Subcutaneous adipose tissue (tissue), 4 donors: ENCODE data around the gene DLGAP4. TPM values are rescaled to one million over a fixed set of nuclear protein-coding genes. Genes with fewer than 3 reads are reported as not detected.

ENCODE experiments used
- total RNA-seq, 4 donors: library from RNA; depleted of rRNA; stranded (reverse); fragments of >200 nt; gene quantifications; one replicate each; pipeline ENCODE4 v1.1.0, GENCODE V29; 2016
- TF ChIP-seq, protein P1 (sequence below): fragments of 450-650 bp; IDR thresholded peaks from one replicate; pipeline ENCODE4 v1.5.1; 2016; ENCODE audit warnings: low read depth, mild to moderate bottlenecking, control low read depth, antibody characterized with exemption, moderate library complexity

DLGAP4 gene
- total RNA-seq, 4 donors from 2014 or later: 25.8 to 47.4 (median 38.9) TPM

DNA sequence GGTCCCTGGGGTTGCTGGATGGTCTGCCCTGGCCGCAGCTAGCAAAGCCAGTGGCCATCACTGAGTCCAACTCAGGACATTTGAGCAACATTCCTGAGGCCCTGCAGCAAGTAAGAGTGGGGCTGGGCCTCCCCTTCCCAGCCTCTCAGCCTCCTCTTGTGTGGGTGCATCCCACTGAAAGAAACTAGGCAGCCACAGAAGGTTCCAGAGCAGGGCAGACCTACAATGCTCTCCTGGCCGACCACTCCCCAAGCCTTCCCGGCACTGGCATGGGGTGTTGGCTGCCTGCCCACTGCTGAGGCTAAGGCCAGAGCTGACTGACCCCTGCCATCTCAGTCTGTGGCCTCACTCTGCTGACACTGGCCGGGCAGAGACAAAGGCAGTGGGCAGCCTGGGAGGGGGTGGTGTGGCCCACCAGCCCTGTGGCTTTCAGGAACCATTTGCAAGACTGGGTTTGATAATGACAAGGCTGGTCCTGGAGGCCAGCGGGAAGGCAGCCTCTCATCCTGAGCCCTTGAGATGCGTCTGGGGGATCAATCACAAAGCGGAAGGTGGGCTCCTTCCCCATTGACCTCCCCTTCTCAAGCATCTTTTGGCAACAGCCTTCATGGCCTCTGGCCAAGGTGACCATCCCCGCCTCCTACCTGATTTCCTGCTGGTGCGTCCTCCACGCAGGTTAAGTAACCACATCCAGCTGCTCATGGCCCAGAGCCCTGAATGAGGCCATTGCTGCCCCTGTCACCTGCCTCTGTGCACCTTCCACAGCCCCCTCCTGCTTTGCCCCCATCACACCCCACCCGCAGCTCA lies 9.6 kb downstream of the DLGAP4 start:
- TF ChIP-seq, protein P1, sequence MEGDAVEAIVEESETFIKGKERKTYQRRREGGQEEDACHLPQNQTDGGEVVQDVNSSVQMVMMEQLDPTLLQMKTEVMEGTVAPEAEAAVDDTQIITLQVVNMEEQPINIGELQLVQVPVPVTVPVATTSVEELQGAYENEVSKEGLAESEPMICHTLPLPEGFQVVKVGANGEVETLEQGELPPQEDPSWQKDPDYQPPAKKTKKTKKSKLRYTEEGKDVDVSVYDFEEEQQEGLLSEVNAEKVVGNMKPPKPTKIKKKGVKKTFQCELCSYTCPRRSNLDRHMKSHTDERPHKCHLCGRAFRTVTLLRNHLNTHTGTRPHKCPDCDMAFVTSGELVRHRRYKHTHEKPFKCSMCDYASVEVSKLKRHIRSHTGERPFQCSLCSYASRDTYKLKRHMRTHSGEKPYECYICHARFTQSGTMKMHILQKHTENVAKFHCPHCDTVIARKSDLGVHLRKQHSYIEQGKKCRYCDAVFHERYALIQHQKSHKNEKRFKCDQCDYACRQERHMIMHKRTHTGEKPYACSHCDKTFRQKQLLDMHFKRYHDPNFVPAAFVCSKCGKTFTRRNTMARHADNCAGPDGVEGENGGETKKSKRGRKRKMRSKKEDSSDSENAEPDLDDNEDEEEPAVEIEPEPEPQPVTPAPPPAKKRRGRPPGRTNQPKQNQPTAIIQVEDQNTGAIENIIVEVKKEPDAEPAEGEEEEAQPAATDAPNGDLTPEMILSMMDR: no peak

DNA sequence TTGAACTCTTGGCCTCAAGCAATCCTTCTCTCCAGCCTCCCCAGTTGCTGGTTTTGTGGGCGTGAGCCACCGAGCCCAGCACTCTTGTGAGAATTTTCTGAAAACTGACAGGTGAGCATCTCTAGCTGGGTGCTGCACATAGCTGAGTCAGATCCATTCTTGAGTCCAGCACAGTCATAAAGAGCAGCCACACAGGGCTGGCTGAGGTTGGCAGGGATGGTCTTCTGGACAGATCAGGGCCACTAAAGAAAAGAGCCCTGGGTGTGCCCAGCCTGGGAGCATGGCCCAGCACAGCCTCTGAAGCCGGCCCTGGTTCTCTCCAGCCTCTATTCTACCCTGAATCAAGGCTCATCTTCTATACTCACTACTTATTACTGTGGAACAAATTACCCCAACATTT lies 11.5 kb downstream of the DLGAP4 start:
- TF ChIP-seq, protein P1: no peak

DNA sequence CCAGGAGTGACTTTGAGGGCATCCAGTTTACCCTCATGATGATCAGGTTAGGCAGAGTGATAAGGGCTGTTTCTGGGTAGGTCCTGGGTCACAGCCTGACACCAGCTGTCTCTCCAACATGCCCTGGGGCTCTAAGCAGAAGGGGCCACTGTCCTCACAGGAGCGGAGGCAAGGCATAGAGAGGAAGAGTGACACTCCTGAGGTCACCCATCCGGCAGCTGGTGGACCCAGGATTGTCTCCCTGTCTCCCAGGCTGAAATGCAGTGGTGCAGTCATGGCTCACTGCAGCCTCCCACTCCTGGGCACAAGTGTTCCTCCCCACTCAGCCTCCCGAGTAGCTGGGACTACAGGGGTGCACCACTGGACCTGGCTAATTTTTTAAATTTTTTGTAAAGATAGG lies 12.0 kb downstream of the DLGAP4 start:
- TF ChIP-seq, protein P1: no peak

DNA sequence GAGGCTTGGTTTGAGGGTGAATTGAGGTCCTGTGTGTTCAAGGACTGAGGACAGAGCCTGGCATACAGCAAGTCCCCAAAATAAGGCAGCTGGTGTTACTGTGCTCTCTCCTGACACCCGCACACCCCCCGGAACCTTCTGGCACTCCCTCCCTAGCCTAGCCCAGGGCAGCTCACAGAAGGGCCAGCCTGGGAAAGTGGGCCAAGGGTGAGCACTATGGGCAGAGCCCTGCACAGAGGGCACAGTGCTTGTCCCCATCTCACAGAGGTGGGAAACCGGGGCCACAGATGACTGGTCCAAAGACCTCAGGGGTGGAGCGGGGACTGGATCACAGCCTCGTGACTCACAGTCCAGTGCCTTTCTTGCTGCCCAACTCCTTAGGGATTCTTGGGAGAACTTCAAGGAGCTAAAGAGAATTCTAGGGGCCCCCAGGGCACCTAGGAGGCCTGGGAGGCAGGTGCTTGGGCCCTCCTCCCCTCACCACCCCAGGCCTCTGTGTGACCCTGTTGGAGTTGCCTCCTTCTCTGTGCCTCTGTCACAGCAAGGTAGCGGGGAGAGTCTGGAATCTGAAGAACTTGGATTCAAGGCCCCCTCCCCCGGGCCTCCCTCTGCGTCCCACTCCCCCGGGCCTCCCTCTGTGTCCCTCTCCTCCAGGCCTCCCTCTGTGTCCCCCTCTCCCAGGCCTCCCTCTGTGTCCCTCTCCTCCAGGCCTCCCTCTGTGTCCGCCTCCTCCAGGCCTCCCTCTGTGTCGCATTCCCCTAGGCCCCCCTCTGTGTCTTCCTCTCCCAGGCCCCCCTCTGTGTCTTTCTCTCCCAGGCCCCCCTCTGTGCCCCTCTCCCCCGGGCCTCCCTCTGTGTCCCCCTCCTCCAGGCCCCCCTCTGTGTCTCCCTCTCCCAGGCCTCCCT lies 13.5 kb downstream of the DLGAP4 start:
- TF ChIP-seq, protein P1: no peak

DNA sequence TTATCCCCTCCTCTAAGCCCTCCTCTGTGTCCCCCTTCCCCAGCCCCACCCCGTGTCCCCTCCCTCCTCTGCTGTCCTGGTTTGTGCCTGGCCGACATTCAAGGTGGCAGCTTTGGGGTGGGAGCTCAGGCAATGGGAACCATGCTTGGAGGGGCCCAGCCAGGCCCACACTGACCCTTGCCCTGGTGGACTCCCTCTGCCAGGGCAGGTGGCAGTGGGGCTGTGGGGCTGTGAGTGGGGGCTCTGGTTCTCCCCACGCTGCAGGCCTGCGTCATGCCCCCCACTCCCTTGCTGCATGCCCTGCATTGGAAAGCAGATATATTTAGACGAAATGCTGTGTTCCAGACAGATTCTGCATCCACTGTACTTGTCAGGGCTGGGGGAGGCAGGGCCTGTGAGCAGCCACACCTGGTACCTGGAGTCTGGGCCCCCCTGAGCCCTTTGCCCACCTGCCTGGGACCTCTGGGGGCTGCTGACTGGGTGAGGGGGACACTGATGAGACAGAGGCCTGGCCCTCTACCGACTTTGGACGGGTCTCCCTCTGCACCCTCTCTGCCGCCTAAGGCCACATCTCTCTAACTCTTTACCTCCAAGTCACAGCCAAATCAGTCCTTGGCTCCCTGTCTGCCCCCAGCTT lies 14.2 kb downstream of the DLGAP4 start:
- TF ChIP-seq, protein P1: no peak

DNA sequence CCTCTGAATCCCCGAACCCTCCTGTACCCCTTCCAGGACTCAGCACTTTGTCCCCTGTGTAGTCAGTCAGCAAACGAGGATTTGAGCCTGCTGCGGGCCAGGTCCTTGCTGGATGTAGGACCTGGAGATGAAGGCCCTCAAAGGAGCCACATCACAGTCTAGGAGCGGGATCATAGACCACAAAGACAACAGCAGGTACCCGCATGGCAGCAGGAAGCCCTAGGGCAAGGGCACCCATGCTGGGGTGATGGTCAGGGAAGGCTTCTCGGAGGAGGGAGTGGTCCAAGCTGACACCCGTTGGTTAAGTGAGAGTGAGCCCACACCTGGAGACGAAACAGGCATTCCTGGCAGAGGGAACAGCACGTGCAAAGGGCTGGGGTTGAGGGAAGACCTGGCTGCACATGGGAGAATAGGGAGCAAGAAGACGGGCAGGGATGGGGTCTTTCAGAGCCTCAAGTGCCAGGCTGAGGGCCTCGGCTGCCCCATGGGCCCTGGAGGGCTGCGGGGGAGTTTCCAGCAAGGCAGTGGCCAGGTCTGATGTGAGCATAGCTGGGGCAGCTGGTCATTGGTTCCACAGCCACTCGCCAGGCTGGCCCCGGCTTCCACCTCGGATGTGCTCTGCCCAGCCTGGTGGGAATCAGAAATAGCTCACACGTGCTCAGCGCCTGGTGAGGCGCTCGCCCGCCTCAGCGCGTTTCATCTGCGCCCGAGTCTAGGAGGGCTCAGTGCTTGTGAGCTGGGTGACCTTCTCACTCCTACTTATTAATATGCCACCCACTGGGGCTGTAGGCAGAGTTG lies 15.0 kb downstream of the DLGAP4 start:
- TF ChIP-seq, protein P1: no peak
